HepG2 (cell line): ENCODE results near the gene IER2. TPM values are rescaled to one million over a fixed set of nuclear protein-coding genes. Genes with fewer than 3 reads are reported as not detected.

ENCODE experiments used
- ARID2 ChIP-seq: sonication (generic); formaldehyde crosslinking; IDR thresholded peaks from 2 replicates; pipeline ENCODE4 v1.8.1; 2022; ENCODE audit warnings: mild to moderate bottlenecking, missing genetic modification reagents, borderline replicate concordance
- CHCHD3 ChIP-seq: sonication (generic); formaldehyde crosslinking; IDR thresholded peaks from 2 replicates; pipeline ENCODE4 v1.8.0; 2022; ENCODE audit warnings: mild to moderate bottlenecking, missing genetic modification reagents, moderate library complexity
- HIVEP1 ChIP-seq: sonication (generic); formaldehyde crosslinking; IDR thresholded peaks from 2 replicates; pipeline ENCODE4 v1.4.0; 2020; ENCODE audit warnings: mild to moderate bottlenecking, missing genetic modification reagents
- NFKB2 ChIP-seq: sonication (generic); formaldehyde crosslinking; IDR thresholded peaks from 2 replicates; pipeline ENCODE4 v1.4.0; 2020; ENCODE audit warnings: missing genetic modification reagents, borderline replicate concordance
- RAD51 ChIP-seq: fragments of 450-650 bp; IDR thresholded peaks from 2 replicates; pipeline ENCODE4 v1.6.1; 2016; ENCODE audit warnings: borderline replicate concordance
- TARDBP ChIP-seq: sonication (generic); formaldehyde crosslinking; IDR thresholded peaks from 2 replicates; pipeline ENCODE4 v1.8.0; 2022; ENCODE audit warnings: mild to moderate bottlenecking, missing genetic modification reagents
- ZFP82 ChIP-seq: sonication (generic); formaldehyde crosslinking; IDR thresholded peaks from 2 replicates; pipeline ENCODE4 v1.5.1; 2020; ENCODE audit warnings: mild to moderate bottlenecking, missing genetic modification reagents, borderline replicate concordance
- ZNF574 ChIP-seq: sonication (generic); formaldehyde crosslinking; IDR thresholded peaks from 2 replicates; pipeline ENCODE4 v1.4.0; 2020; ENCODE audit warnings: missing genetic modification reagents
- ZNF772 ChIP-seq: sonication (generic); formaldehyde crosslinking; IDR thresholded peaks from 2 replicates; pipeline ENCODE4 v1.5.0; 2020; ENCODE audit warnings: mild to moderate bottlenecking, missing genetic modification reagents
- polyA plus RNA-seq, 8 experiments: library from polyadenylated mRNA; depleted of rRNA in 3 of 8; stranded (reverse) in 7 of 8; unstranded in 1 of 8; fragments of >200 nt; fragmentation: Illumina TruSeq in 4 of 8; extraction: Trizol in 4 of 8; gene quantifications; 2 replicates each; pipeline versions ENCODE4 v1.2.1 to v1.2.3, GENCODE V29; 2011 to 2016; ENCODE audit warnings: low read depth in 4 of 8, missing spikeins in 1 of 8, mixed read lengths in 1 of 8; ENCODE audit not compliant: insufficient read depth in 1 of 8
- total RNA-seq, 5 experiments: library from RNA; depleted of rRNA; stranded (reverse); fragments of >200 nt; fragmentation: Illumina TruSeq; extraction: Trizol; gene quantifications; 2 replicates each; pipeline ENCODE4 v1.2.3, GENCODE V29; 2016; ENCODE audit warnings: low read depth in 1 of 5
- TF ChIP-seq, protein P1 (sequence below): sonication (generic); formaldehyde crosslinking; IDR thresholded peaks from 2 replicates; pipeline ENCODE4 v1.5.0; 2020; ENCODE audit warnings: mild to moderate bottlenecking, missing genetic modification reagents, borderline replicate concordance

IER2 gene
- total and polyA plus RNA-seq, 2 of the 13 experiments (the other 11 are each of a cell fraction or from before 2014, with no cell fraction given), result 10.1 to 14.3 TPM

DNA sequence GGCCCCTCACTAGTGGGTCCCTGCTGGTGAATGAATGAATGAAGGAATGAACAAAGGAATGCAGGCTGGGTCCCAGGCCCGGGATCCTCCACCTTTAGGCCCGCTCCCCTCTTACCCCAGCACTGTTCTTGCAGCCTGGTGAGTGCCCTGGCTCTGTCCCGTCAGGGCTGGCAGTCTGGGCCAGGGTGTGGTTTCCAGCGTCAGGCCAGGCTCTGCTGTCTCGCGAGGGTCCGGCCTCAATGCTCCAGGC lies 47.9 kb upstream of the IER2 start (continued):
- TF ChIP-seq, protein P1, sequence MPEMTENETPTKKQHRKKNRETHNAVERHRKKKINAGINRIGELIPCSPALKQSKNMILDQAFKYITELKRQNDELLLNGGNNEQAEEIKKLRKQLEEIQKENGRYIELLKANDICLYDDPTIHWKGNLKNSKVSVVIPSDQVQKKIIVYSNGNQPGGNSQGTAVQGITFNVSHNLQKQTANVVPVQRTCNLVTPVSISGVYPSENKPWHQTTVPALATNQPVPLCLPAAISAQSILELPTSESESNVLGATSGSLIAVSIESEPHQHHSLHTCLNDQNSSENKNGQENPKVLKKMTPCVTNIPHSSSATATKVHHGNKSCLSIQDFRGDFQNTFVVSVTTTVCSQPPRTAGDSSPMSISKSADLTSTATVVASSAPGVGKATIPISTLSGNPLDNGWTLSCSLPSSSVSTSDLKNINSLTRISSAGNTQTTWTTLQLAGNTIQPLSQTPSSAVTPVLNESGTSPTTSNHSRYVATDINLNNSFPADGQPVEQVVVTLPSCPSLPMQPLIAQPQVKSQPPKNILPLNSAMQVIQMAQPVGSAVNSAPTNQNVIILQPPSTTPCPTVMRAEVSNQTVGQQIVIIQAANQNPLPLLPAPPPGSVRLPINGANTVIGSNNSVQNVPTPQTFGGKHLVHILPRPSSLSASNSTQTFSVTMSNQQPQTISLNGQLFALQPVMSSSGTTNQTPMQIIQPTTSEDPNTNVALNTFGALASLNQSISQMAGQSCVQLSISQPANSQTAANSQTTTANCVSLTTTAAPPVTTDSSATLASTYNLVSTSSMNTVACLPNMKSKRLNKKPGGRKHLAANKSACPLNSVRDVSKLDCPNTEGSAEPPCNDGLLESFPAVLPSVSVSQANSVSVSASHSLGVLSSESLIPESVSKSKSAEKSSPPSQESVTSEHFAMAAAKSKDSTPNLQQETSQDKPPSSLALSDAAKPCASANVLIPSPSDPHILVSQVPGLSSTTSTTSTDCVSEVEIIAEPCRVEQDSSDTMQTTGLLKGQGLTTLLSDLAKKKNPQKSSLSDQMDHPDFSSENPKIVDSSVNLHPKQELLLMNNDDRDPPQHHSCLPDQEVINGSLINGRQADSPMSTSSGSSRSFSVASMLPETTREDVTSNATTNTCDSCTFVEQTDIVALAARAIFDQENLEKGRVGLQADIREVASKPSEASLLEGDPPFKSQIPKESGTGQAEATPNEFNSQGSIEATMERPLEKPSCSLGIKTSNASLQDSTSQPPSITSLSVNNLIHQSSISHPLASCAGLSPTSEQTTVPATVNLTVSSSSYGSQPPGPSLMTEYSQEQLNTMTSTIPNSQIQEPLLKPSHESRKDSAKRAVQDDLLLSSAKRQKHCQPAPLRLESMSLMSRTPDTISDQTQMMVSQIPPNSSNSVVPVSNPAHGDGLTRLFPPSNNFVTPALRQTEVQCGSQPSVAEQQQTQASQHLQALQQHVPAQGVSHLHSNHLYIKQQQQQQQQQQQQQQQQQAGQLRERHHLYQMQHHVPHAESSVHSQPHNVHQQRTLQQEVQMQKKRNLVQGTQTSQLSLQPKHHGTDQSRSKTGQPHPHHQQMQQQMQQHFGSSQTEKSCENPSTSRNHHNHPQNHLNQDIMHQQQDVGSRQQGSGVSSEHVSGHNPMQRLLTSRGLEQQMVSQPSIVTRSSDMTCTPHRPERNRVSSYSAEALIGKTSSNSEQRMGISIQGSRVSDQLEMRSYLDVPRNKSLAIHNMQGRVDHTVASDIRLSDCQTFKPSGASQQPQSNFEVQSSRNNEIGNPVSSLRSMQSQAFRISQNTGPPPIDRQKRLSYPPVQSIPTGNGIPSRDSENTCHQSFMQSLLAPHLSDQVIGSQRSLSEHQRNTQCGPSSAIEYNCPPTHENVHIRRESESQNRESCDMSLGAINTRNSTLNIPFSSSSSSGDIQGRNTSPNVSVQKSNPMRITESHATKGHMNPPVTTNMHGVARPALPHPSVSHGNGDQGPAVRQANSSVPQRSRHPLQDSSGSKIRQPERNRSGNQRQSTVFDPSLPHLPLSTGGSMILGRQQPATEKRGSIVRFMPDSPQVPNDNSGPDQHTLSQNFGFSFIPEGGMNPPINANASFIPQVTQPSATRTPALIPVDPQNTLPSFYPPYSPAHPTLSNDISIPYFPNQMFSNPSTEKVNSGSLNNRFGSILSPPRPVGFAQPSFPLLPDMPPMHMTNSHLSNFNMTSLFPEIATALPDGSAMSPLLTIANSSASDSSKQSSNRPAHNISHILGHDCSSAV (CRISPR knock-in tag), result no peak
- TF ChIP-seq ZNF772 (CRISPR knock-in tag), result 0 out of 2 replicates have a peak, but pooled peaks have one; percentile 40
- TF ChIP-seq ARID2 (CRISPR knock-in tag), result 0 out of 2 replicates have a peak, but pooled peaks have one; percentile 45
- 0 out of 2 replicates have a peak, but pooled peaks have one; percentile 19 for TF ChIP-seq ZNF574 (CRISPR knock-in tag)
- peak; percentile 11; the same call in 1 of the 2 replicates for TF ChIP-seq NFKB2
- peak; percentile 63 for TF ChIP-seq HIVEP1
- 0 out of 2 replicates have a peak, but pooled peaks have one; percentile 53 for TF ChIP-seq CHCHD3
- no peak for TF ChIP-seq RAD51
- TF ChIP-seq ZFP82 (CRISPR knock-in tag), result peak; percentile 68; the same call in 1 of the 2 replicates
- TF ChIP-seq TARDBP, result peak; percentile 18; the same call in 1 of the 2 replicates
- TF ChIP-seq, all 625 proteins: peak for 42
